Activated naive CD8-positive, alpha-beta T cell (primary cell): ENCODE measurements around the gene JPH3.

Experiments
- H3K27ac Mint-ChIP-seq: one replicate; pipeline ENCODE4 v1.8.0; 2021; ENCODE audit warnings: mixed read lengths
- H3K27me3 Mint-ChIP-seq: one replicate; pipeline ENCODE4 v1.8.0; 2021; ENCODE audit warnings: mixed read lengths
- H3K36me3 Mint-ChIP-seq: one replicate; pipeline ENCODE4 v1.8.0; 2021; ENCODE audit warnings: mixed read lengths
- H3K4me1 Mint-ChIP-seq: one replicate; pipeline ENCODE4 v1.8.0; 2021; ENCODE audit warnings: low read depth, mixed read lengths
- H3K4me3 Mint-ChIP-seq: one replicate; pipeline ENCODE4 v1.8.0; 2021; ENCODE audit warnings: mild to moderate bottlenecking, mixed read lengths
- H3K9me3 Mint-ChIP-seq: one replicate; pipeline ENCODE4 v1.8.0; 2021; ENCODE audit warnings: low read depth, mixed read lengths

The JPH3 gene

GRCh38 chr16:87729266-87729954, 127.1 kb downstream of the JPH3 start:
- Mint-ChIP-seq H3K27ac (no peak overlapping the region), H3K27me3 (no peaks in the 10 kb centered on the region), H3K36me3 (peaks cover 2% of the 10 kb centered on the region)

DNA sequence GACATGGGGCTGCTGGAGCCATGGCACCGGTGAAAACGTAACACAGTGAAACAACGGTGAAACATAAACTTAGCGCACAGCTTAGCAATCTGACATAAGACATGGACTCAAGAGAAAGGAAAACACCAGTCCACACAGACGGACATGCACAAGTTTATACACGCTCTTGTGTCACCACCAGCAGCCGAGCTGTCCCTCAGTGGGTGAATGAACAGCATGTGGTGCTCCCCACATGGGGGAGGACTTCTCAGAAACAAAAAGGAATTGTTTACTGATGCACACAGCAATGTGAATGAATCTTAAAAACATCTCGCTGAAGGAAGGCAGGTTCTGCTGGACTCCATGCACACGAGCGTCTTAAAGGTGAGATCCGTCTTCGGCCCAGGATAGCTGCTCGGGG, 129.3 kb downstream of the JPH3 start:
- Mint-ChIP-seq H3K9me3 (no peaks in the 10 kb centered on the region), H3K27me3 (no peaks in the 10 kb centered on the region), H3K4me3 (no peak overlapping the region), H3K4me1 (peaks cover 6% of the 10 kb centered on the region), H3K36me3 (no peaks in the 10 kb centered on the region), H3K27ac (no peak overlapping the region)

More at GRCh38 chr16:87729266-87729954, 127.1 kb downstream of the JPH3 start:
- no peak overlapping the region for H3K4me3 Mint-ChIP-seq
- H3K9me3 Mint-ChIP-seq, result no peaks in the 10 kb centered on the region
- peaks cover 5% of the 10 kb centered on the region for H3K4me1 Mint-ChIP-seq

DNA sequence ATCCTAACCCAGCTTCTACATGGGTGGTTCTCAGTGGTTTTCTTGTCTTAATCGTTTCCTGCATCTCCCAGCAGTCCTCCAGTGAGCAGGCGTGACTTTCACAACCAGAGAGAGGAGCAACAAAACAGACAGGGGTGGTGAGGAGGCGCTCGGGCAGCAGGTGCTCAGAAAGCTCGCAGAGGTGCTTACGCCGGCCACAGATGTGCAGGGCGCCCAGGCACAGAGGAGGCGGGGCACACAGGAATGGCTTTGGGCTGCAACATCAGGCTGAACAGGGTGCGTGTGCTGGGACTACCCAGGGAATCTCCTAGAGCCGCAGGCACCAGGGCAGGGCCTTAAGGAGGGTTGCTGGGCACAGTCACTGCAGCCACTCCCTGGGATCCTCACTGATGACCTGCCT, 130.9 kb downstream of the JPH3 start:
- H3K36me3 Mint-ChIP-seq, result no peaks in the 10 kb centered on the region
- no peaks in the 10 kb centered on the region for H3K9me3 Mint-ChIP-seq
- H3K27ac Mint-ChIP-seq, result no peak overlapping the region
- H3K4me3 Mint-ChIP-seq, result no peak overlapping the region
- H3K4me1 Mint-ChIP-seq, result peaks cover 6% of the 10 kb centered on the region
- H3K27me3 Mint-ChIP-seq, result no peaks in the 10 kb centered on the region

DNA sequence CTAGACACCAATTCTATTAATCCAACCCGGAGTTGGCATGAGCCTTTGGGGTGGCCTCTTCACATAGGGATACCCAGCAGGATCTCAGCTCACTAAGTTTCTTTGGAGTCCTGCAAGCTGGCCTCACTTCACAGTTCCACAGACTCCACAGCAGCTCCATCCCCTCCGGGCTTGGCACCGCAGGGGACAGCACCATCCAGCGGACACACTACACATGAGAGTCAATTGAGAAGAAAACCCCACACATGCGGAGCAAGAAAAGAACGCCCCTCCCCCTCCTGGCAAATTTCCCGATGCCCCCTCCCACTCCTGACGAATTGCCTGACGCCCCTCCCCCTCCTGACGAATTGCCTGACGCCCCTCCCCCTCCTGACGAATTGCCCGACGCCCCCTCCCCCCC, 132.3 kb downstream of the JPH3 start:
- H3K27ac Mint-ChIP-seq, result no peak overlapping the region
- peaks cover 6% of the 10 kb centered on the region for H3K4me1 Mint-ChIP-seq
- no peak overlapping the region for H3K4me3 Mint-ChIP-seq
- no peaks in the 10 kb centered on the region for H3K9me3 Mint-ChIP-seq
- no peaks in the 10 kb centered on the region for H3K36me3 Mint-ChIP-seq
- H3K27me3 Mint-ChIP-seq, result no peaks in the 10 kb centered on the region

GRCh38 chr16:87735270-87736007, 133.1 kb downstream of the JPH3 start:
- no peaks in the 10 kb centered on the region for H3K27me3 Mint-ChIP-seq
- no peak overlapping the region for H3K27ac Mint-ChIP-seq
- H3K36me3 Mint-ChIP-seq, result no peaks in the 10 kb centered on the region

DNA sequence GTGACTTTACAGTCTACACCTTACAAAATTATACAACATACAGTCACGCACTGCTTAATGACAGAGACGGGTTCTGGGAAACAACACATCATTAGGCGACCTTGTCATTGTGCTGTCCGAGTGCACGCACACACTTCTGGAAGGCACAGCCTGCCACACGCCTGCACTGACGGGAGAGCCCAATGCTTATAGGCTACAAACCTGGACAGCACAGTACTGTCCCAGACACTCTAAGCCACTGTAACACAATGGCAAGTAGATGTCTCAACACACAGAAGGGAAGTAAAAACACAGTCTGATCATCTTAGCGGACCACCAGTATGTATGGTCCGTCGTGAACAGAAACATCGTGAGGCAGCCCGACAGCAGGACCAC, 133.7 kb downstream of the JPH3 start:
- Mint-ChIP-seq H3K4me3 (no peak overlapping the region), H3K27me3 (no peaks in the 10 kb centered on the region), H3K36me3 (no peaks in the 10 kb centered on the region), H3K4me1 (peaks cover 10% of the 10 kb centered on the region), H3K27ac (no peak overlapping the region), H3K9me3 (no peaks in the 10 kb centered on the region)

More at GRCh38 chr16:87735270-87736007, 133.1 kb downstream of the JPH3 start:
- Mint-ChIP-seq H3K9me3 (no peaks in the 10 kb centered on the region), H3K4me1 (peaks cover 6% of the 10 kb centered on the region), H3K4me3 (no peak overlapping the region)

GRCh38 chr16:87739801-87740200, 137.5 kb downstream of the JPH3 start:
- Mint-ChIP-seq H3K27ac (no peak overlapping the region), H3K27me3 (no peaks in the 10 kb centered on the region), H3K9me3 (no peaks in the 10 kb centered on the region), H3K4me1 (peaks cover 8% of the 10 kb centered on the region), H3K4me3 (no peak overlapping the region), H3K36me3 (peaks cover 6% of the 10 kb centered on the region)

GRCh38 chr16:87740441-87740840, 138.1 kb downstream of the JPH3 start:
- Mint-ChIP-seq H3K4me3 (no peak overlapping the region), H3K4me1 (peaks cover 8% of the 10 kb centered on the region), H3K36me3 (peaks cover 6% of the 10 kb centered on the region), H3K27me3 (no peaks in the 10 kb centered on the region), H3K27ac (no peak overlapping the region), H3K9me3 (no peaks in the 10 kb centered on the region)

DNA sequence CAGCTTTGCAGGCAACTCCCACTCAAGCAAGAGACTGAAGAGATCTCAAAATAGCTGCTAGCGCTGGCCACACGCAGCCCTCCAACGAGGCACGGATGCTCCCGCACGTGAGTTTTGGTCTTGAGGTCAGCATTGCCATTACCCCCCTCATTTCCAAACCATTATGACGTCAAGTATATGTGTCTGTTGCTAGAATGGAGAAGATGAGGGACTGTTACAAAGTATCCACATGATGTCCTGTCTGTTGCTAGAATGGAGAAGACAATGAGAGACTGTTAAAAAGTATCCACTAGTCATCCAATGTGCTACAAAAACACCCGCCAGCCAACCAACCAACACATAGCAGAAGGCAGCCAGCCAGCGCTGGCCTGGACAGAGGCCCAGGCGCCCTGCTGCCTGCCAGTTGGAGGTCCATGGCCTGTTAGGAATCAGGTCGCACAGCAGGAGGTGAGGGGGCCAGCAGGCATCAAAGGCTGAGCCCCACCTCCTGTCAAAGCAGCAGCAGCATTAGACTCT, 138.7 kb downstream of the JPH3 start:
- Mint-ChIP-seq H3K4me1 (peaks cover 8% of the 10 kb centered on the region), H3K27ac (no peak overlapping the region), H3K36me3 (peaks cover 6% of the 10 kb centered on the region), H3K9me3 (no peaks in the 10 kb centered on the region), H3K27me3 (no peaks in the 10 kb centered on the region), H3K4me3 (no peak overlapping the region)

- H3K9me3 Mint-ChIP-seq, result no peaks in the 10 kb centered on the region
- peaks cover 8% of the 10 kb centered on the region for H3K4me1 Mint-ChIP-seq
- H3K27ac Mint-ChIP-seq, result no peak overlapping the region
- H3K4me3 Mint-ChIP-seq, result no peak overlapping the region
- H3K36me3 Mint-ChIP-seq, result peaks cover 6% of the 10 kb centered on the region
- no peaks in the 10 kb centered on the region for H3K27me3 Mint-ChIP-seq
Observed at GRCh38 chr16:87741700-87742415, 139.6 kb downstream of the JPH3 start.

DNA sequence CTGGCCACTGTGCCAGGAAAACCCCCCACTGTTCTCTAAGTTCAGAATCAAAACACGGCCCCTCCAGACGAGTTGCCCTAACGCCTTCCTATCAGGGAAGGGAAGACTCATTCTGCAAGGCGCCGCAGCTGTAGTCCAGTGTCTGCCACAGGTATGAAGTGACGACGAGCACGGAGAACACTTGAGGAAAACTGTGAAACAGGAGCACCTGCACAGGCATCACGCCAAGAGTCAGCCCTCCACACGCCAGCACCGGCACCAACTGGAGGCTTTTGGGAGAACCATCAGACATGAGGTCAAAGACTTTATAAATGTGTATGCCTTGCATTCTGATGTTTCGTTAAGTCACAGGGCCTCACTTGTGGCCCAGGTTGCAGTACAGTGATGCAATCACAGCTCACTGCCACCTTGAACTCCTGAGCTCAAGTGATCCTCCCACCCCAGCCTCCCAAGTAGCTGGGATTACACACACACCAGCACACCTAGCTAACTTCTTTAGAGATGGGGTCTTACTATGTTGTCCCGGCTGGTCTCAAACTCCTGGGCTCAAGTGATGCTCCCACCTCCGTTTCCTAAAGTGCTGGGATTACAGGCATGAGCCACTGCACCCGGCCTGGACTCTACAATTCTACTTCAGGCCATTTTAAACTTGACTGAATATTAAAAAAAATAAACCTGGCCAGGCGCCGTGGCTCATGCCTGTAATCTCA, 140.6 kb downstream of the JPH3 start:
- Mint-ChIP-seq H3K27ac (no peak overlapping the region), H3K27me3 (no peaks in the 10 kb centered on the region), H3K4me3 (no peak overlapping the region), H3K4me1 (peaks cover 9% of the 10 kb centered on the region), H3K9me3 (no peaks in the 10 kb centered on the region), H3K36me3 (peaks cover 6% of the 10 kb centered on the region)

DNA sequence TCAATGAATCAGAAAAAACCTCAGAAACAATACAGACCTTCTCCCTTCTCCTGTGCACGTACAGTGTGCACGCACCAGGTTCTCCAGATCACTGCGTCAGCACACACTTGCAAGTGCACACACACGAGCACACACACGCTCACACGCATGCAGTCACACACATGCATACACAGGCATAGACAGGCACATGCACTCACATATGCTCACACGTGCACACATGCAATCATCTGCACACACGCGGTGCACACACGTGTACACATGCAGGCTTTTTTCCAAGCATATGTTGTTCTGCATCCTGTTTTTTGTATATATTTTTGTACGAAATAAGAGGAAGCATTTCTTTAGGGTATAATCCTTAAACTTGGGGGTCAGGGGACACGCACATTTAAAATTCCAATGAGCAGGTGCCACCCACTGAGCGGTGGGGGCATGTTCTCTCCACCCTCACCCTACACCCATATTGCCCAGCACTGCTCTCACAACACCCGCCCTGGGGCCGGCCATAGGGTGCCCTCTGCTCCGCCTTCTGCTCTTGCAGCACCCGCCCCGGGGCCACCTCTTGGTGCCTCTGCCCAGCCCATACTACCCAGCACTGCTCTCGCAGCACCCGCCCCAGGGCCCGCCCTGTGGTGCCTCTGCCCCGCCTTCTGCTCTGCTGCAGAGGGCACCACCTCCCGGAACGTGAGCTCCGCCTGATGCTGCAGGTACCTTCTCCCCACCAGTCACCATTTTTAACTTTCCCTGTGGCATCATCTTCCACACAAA, 142.6 kb downstream of the JPH3 start:
- Mint-ChIP-seq H3K4me3 (no peak overlapping the region), H3K27me3 (no peaks in the 10 kb centered on the region), H3K27ac (no peak overlapping the region), H3K36me3 (peaks cover 6% of the 10 kb centered on the region), H3K9me3 (no peaks in the 10 kb centered on the region), H3K4me1 (peaks cover 11% of the 10 kb centered on the region)

GRCh38 chr16:87746178-87746577, 143.9 kb downstream of the JPH3 start:
- H3K4me3 Mint-ChIP-seq, result no peak overlapping the region
- no peak overlapping the region for H3K27ac Mint-ChIP-seq
- no peaks in the 10 kb centered on the region for H3K27me3 Mint-ChIP-seq
- peaks cover 9% of the 10 kb centered on the region for H3K4me1 Mint-ChIP-seq
- peaks cover 8% of the 10 kb centered on the region for H3K36me3 Mint-ChIP-seq
- no peaks in the 10 kb centered on the region for H3K9me3 Mint-ChIP-seq
